ENCODE data around the gene MLIP.

The MLIP gene

GRCh38 chr6:54284161-54284860, 173.1 kb downstream of the MLIP start:
- DNase-seq (ENCODE audit: low read depth) = no peak

- DNase-seq (ENCODE audit: low read depth) = no peak
These were observed 174.4 kb downstream of the MLIP start for GRCh38 chr6:54285595-54285994.

GRCh38 chr6:54286141-54286540, 174.9 kb downstream of the MLIP start:
- DNase-seq (ENCODE audit: low read depth) = no peak

- no peak for DNase-seq (ENCODE audit: low read depth)
These were observed 177.2 kb downstream of the MLIP start for GRCh38 chr6:54288474-54288873.

- no peak for DNase-seq (ENCODE audit: low read depth)
These were observed 178.2 kb downstream of the MLIP start for GRCh38 chr6:54289426-54289825.

- no peak for DNase-seq (ENCODE audit: low read depth)
These were observed 179.9 kb downstream of the MLIP start for GRCh38 chr6:54291146-54291545.

GRCh38 chr6:54291738-54292137, 180.5 kb downstream of the MLIP start:
- no peak for DNase-seq (ENCODE audit: low read depth)

GRCh38 chr6:54294965-54295532, 183.8 kb downstream of the MLIP start:
- no peak for DNase-seq (ENCODE audit: low read depth)

- DNase-seq (ENCODE audit: low read depth) = no peak
These were observed 188.5 kb downstream of the MLIP start for GRCh38 chr6:54299542-54300269.

GRCh38 chr6:54301770-54302169, 190.5 kb downstream of the MLIP start:
- DNase-seq (ENCODE audit: low read depth) = no peak

GRCh38 chr6:54307439-54307910, 196.2 kb downstream of the MLIP start:
- no peak for DNase-seq (ENCODE audit: low read depth)

GRCh38 chr6:54308289-54308985, 197.2 kb downstream of the MLIP start, which contains the start of gene TINAG:
TINAG (plus strand) TSS chr6:54308441; CDS start chr6:54308551, 110 bp downstream.
- DNase-seq (ENCODE audit: low read depth) = no peak

GRCh38 chr6:54308986-54309315, 197.7 kb downstream of the MLIP start:
- DNase-seq (ENCODE audit: low read depth) = no peak

- no peak for DNase-seq (ENCODE audit: low read depth)
These were observed 199.3 kb downstream of the MLIP start for GRCh38 chr6:54310377-54311152.

GRCh38 chr6:54315656-54316055, 204.4 kb downstream of the MLIP start:
- DNase-seq (ENCODE audit: low read depth) = no peak

Data from HS-27A (cell line).